Endothelial cell of umbilical vein (primary cell): ENCODE measurements around the gene MCTP2. TPM values are rescaled to one million over a fixed set of nuclear protein-coding genes. Genes with fewer than 3 reads are reported as not detected.

ENCODE experiments used
- BruUV-seq: library from RNA; stranded (reverse); fragments of 400-500 nt; replicated peaks from 2 replicates; lab custom pipeline; 2021; lab: Mats Ljungman, UMichigan
- CTCF ChIA-PET: fragments of 300-600, 350-600 bp; sonication (Branson Sonifier 250); formaldehyde crosslinking; loops from one replicate; lab custom pipeline; 2021; ENCODE audit warnings: antibody characterized with exemption, inconsistent platforms; lab: Charles Lee
- POLR2A ChIA-PET: fragments of 300-600, 350-600 bp; sonication (Branson Sonifier 250); formaldehyde crosslinking; loops from one replicate; lab custom pipeline; 2021; ENCODE audit warnings: antibody characterized with exemption, inconsistent platforms; lab: Charles Lee
- DNase-seq: peaks from one replicate; pipeline ENCODE4 v3.0.0-alpha.2; 2011; ENCODE audit warnings: low read depth, low spot score
- FAIRE-seq: peaks from 2 replicates; lab custom pipeline; 2011; peaks lifted over from hg19 to GRCh38; lab: Jason Lieb, UNC
- H2AFZ ChIP-seq: 2 replicates; pipeline ENCODE4 v1.6.0; 2012; ENCODE audit warnings: low read depth, low read length, control low read depth, inconsistent platforms
- H3K27ac ChIP-seq: 2 replicates; pipeline ENCODE4 v1.5.1; 2011; ENCODE audit warnings: low read depth, mild to moderate bottlenecking, control low read depth, low read length, moderate library complexity; ENCODE audit not compliant: insufficient read depth
- H3K27me3 ChIP-seq, 2 experiments: 2 replicates each; pipeline versions ENCODE4 v1.6.0 to v1.6.1; 2011; ENCODE audit warnings: low read length in 2 of 2, mixed read lengths in 1 of 2; ENCODE audit not compliant: control insufficient read depth in 2 of 2, insufficient read depth in 2 of 2
- H3K36me3 ChIP-seq, 2 experiments: 2 replicates in 1 of 2; 3 replicates in 1 of 2; pipeline ENCODE4 v1.5.1; 2011; ENCODE audit warnings: low read length in 2 of 2, mild to moderate bottlenecking in 1 of 2, moderate library complexity in 1 of 2; ENCODE audit not compliant: control insufficient read depth in 2 of 2, insufficient read depth in 2 of 2; ENCODE audit errors: extremely low read depth in 1 of 2
- H3K4me1 ChIP-seq: 3 replicates; pipeline ENCODE4 v1.5.1; 2011; ENCODE audit warnings: mild to moderate bottlenecking, low read length; ENCODE audit not compliant: control insufficient read depth, insufficient read depth; ENCODE audit errors: extremely low read depth
- H3K4me2 ChIP-seq: 2 replicates; pipeline ENCODE4 v1.6.1; 2011; ENCODE audit warnings: low read length, control low read depth, mixed read lengths; ENCODE audit not compliant: insufficient read depth
- H3K4me3 ChIP-seq, 3 experiments: fragments of 200-600 bp in 1 of 3; sonication (generic), shearing (Covaris generic) in 1 of 3; replicated peaks in 1 of 3; 2 replicates each; pipeline ENCODE4 v1.5.1; 2011 to 2016; ENCODE audit warnings: control low read depth in 3 of 3, low read length in 3 of 3, mild to moderate bottlenecking in 2 of 3, inconsistent platforms in 1 of 3, low read depth in 1 of 3, moderate library complexity in 1 of 3; ENCODE audit not compliant: insufficient read depth in 1 of 3
- H3K79me2 ChIP-seq: 2 replicates; pipeline ENCODE4 v1.6.0; 2012; ENCODE audit warnings: low read length, inconsistent platforms; ENCODE audit not compliant: control insufficient read depth, insufficient read depth
- H3K9ac ChIP-seq: replicated peaks from 2 replicates; pipeline ENCODE3; 2011; ENCODE audit warnings: low read length, control low read depth; ENCODE audit not compliant: insufficient read depth; ENCODE audit errors: extremely low read depth
- H3K9me1 ChIP-seq: replicated peaks from 3 replicates; pipeline ENCODE4 v1.6.0; 2011; ENCODE audit warnings: mild to moderate bottlenecking, low read length; ENCODE audit not compliant: control insufficient read depth, insufficient read depth; ENCODE audit errors: extremely low read depth
- H3K9me3 ChIP-seq: replicated peaks from 2 replicates; pipeline ENCODE4 v1.5.1; 2012; ENCODE audit warnings: low read length, inconsistent platforms; ENCODE audit not compliant: control insufficient read depth, insufficient read depth
- H4K20me1 ChIP-seq: replicated peaks from 2 replicates; pipeline ENCODE3; 2011; ENCODE audit warnings: mild to moderate bottlenecking, low read length; ENCODE audit not compliant: control insufficient read depth, insufficient read depth; ENCODE audit errors: extremely low read depth
- CTCF ChIP-seq, 2 donors: IDR thresholded peaks; 1 replicate in 1 of 2; 2 replicates in 1 of 2; pipeline ENCODE4 v1.5.1; 2011; ENCODE audit warnings: low read length in 2 of 2, mild to moderate bottlenecking in 2 of 2, moderate library complexity in 2 of 2, control low read depth in 1 of 2, inconsistent platforms in 1 of 2, low read depth in 1 of 2; ENCODE audit not compliant: insufficient read depth in 1 of 2; ENCODE audit errors: extremely low read depth in 1 of 2
- EZH2 ChIP-seq: IDR thresholded peaks from 2 replicates; pipeline ENCODE4 v1.6.1; 2012; ENCODE audit warnings: borderline replicate concordance, low read depth, mild to moderate bottlenecking, moderate library complexity, low read length, inconsistent platforms; ENCODE audit not compliant: severe bottlenecking
- FOS ChIP-seq: IDR thresholded peaks from 2 replicates; pipeline ENCODE4 v1.6.1; 2011; ENCODE audit warnings: mild to moderate bottlenecking, low read length, moderate library complexity, borderline replicate concordance; ENCODE audit not compliant: insufficient read depth
- GATA2 ChIP-seq: IDR thresholded peaks from 2 replicates; pipeline ENCODE4 v1.7.0; 2011; ENCODE audit warnings: low read depth, mild to moderate bottlenecking, moderate library complexity, mixed read lengths, low read length; ENCODE audit not compliant: insufficient read length, insufficient read depth
- JUN ChIP-seq: IDR thresholded peaks from 2 replicates; pipeline ENCODE4 v1.6.1; 2011; ENCODE audit warnings: borderline replicate concordance, low read depth; ENCODE audit not compliant: insufficient read length, insufficient read depth
- MYC ChIP-seq: IDR thresholded peaks from one replicate; pipeline ENCODE4 v1.6.1; 2011; ENCODE audit warnings: mild to moderate bottlenecking, low read depth, low read length
- POLR2A ChIP-seq: IDR thresholded peaks from 2 replicates; pipeline ENCODE4 v1.6.1; 2012; ENCODE audit warnings: low read depth, mild to moderate bottlenecking, control low read depth, low read length
- POLR2AphosphoS5 ChIP-seq: IDR thresholded peaks from 2 replicates; pipeline ENCODE4 v1.6.1; 2012; ENCODE audit warnings: low read depth, mild to moderate bottlenecking, control low read depth, low read length, moderate library complexity; ENCODE audit not compliant: insufficient read depth
- dilution Hi-C: fragments of 300-500 bp; cut with MboI; formaldehyde crosslinking; loops from one replicate; pipeline ENCODE4 v1.15.0; 2019; ENCODE audit warnings: low sequenced_read_pairs; ENCODE audit not compliant: extremely low pct_ligation_motif_present
- intact Hi-C: fragments of 100-400 bp; cut with micrococcal nuclease; formaldehyde crosslinking; loops from one replicate; pipeline ENCODE4 v1.10.0; 2022
- polyA plus RNA-seq, 4 experiments: library from polyadenylated mRNA; depleted of rRNA in 3 of 4; stranded (reverse) in 3 of 4; unstranded in 1 of 4; fragments of >200 nt; gene quantifications; 2 replicates each; pipeline versions ENCODE4 v1.2.1 to v1.2.3, GENCODE V29; 2011 to 2012; ENCODE audit warnings: missing spikeins in 1 of 4
- total RNA-seq: library from RNA; stranded (reverse); gene quantifications from 2 replicates; pipeline ENCODE4 v1.2.3, GENCODE V29; 2021
- TF ChIP-seq, protein P1 (sequence below): IDR thresholded peaks from 2 replicates; pipeline ENCODE4 v1.6.1; 2011; ENCODE audit not compliant: insufficient read depth, insufficient read length

The MCTP2 gene
- total and polyA plus RNA-seq, 2 donors (not counting 3 experiments of a cell fraction or from before 2014, with no cell fraction given), result 0.01 to 0.75 TPM

GRCh38 chr15:94451466-94451865 is 220.1 kb downstream of the MCTP2 start:
- H3K4me2 ChIP-seq, result no peak overlapping the region
- H3K9me1 ChIP-seq, result peaks cover 2% of the 10 kb centered on the region
- no peaks in the 10 kb centered on the region for H3K9me3 ChIP-seq
- no peak overlapping the region for H3K4me3 ChIP-seq
- ChIA-PET CTCF (no interaction called here), POLR2A (no interaction called here)
- dilution Hi-C loops (no loop called here), intact Hi-C loops (no loop called here)
- DNase-seq (no peak), FAIRE-seq (no peak)
- no peak overlapping the region for H2AFZ ChIP-seq
- H3K27ac ChIP-seq, result no peak overlapping the region
- no peaks in the 10 kb centered on the region for H4K20me1 ChIP-seq
- no peak for TF ChIP-seq MYC
- no peak for TF ChIP-seq JUN
- no peak for TF ChIP-seq EZH2
- TF ChIP-seq POLR2AphosphoS5, result no peak
- no peak for TF ChIP-seq FOS
- no peak for TF ChIP-seq CTCF (IDR thresholded peaks at IDR 0.05; ENCODE audit: extremely low read depth in 1 of 2, insufficient read depth in 1 of 2, low read depth in 1 of 2, low read length in 2 of 2)
- no peak for TF ChIP-seq GATA2
- TF ChIP-seq POLR2A, result no peak
- TF ChIP-seq, protein P1, sequence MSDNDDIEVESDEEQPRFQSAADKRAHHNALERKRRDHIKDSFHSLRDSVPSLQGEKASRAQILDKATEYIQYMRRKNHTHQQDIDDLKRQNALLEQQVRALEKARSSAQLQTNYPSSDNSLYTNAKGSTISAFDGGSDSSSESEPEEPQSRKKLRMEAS, result no peak
- no peaks in the 10 kb centered on the region for H3K36me3 ChIP-seq
- H3K79me2 ChIP-seq, result no peaks in the 10 kb centered on the region
- H3K9ac ChIP-seq, result no peak overlapping the region
- no peaks in the 10 kb centered on the region for H3K4me1 ChIP-seq
- BruUV-seq, result no TSS peak
- H3K27me3 ChIP-seq, result no peaks in the 10 kb centered on the region
